HG02588 (cell line): ENCODE measurements around the gene CIZ1.

Source experiments
- ATAC-seq: cut with Tn5 transposase; IDR thresholded peaks from one replicate; pipeline ENCODE4 v1.9.1; 2021; ENCODE audit warnings: mild to moderate bottlenecking, moderate library complexity; ENCODE audit not compliant: unreplicated experiment

The CIZ1 gene

GRCh38 chr9:128127990-128128835, 63.2 kb downstream of the CIZ1 start:
- peak; percentile 57 for ATAC-seq

DNA sequence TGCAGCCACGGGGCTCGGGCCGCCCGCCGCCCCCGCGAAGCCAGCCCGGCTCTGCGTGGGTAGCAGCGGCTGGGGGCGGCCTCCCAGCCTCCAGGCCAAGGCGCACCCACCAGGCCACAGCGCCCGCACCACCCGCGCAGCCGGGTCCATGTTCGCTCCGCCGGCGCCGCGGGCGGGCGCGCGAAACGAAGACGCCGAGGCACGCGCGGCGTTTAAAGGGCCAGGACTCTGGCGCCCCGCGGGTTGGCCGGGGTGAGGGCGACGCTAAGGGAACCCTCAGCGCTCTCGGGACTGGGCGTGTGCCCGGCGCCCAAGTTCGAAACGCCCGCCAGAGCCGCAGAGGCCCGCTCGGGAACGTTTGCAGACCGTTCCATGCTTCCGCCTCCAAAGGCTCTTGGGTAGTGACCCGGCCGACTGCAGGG, 63.8 kb downstream of the CIZ1 start, which contains the start of gene PTGES2:
TSS of gene PTGES2 (minus strand) at position 162 of the 422 bp plus-strand sequence. CDS start at position 150, 12 bp downstream.
- ATAC-seq = peak; percentile 50

GRCh38 chr9:128125580-128126354, 65.6 kb downstream of the CIZ1 start:
- no peak for ATAC-seq

DNA sequence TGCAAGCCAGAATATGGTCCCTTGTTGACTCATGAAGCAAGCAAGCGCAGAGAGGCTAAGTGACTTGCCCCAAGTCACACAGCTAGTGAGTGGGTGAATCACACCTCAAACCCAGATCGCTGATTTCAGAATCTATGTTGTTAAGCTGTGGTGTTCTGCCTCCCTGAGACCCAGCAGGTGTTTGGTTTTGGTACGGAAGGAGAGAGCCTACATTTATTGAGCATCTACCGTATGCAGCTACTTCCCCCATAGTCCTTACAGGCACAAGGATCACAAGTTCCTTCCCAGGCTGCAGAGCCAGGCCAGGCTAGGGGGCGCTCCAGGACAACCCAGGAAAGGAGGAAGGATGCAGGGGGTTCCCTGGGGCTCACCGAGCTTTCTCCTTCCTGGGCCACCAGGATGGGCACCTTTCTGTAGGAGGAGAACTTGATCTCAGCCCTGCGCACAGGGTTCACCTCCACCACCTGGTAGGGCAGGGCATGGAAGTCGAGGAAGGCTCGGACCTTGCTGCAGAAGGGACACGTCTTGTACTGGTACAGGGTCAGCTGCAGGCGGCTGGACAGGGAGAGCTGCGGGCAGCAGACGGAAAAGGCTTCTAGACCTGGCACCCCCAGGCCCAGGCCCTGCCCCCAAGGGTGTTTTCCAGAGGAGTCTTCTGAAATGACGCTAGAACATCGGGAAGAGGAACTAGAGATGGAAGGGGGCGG, 66.3 kb downstream of the CIZ1 start:
- ATAC-seq = no peak

GRCh38 chr9:128124451-128124850, 66.9 kb downstream of the CIZ1 start:
- no peak for ATAC-seq

- ATAC-seq = no peak
Measured at GRCh38 chr9:128123451-128124080, 67.8 kb downstream of the CIZ1 start.

- no peak for ATAC-seq
Measured at GRCh38 chr9:128122809-128123175, 68.6 kb downstream of the CIZ1 start.

- ATAC-seq = no peak
Measured at GRCh38 chr9:128121924-128122808, 69.2 kb downstream of the CIZ1 start.

DNA sequence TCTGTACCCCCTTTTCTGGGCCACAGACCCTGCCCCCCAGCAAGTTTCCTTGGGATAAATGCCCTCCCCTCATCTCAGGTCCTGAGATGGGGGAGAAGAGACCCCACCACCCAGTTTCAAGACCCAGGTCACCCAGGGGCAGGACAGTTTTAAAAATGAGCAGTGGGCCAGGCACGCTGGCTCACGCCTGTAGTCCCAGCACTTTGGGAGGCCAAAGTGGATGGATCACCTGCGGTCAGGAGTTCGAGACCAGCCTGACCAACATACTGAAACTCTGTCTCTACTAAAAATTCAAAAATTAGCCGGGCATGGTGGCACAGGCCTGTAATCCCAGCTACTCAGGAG, 69.9 kb downstream of the CIZ1 start:
- ATAC-seq = no peak

GRCh38 chr9:128120741-128121465, 70.5 kb downstream of the CIZ1 start:
- ATAC-seq = no peak

GRCh38 chr9:128120061-128120740, 71.2 kb downstream of the CIZ1 start:
- no peak for ATAC-seq

GRCh38 chr9:128118971-128119665, 72.3 kb downstream of the CIZ1 start:
- no peak for ATAC-seq

- ATAC-seq = no peak
Measured at GRCh38 chr9:128118472-128118857, 72.9 kb downstream of the CIZ1 start.

DNA sequence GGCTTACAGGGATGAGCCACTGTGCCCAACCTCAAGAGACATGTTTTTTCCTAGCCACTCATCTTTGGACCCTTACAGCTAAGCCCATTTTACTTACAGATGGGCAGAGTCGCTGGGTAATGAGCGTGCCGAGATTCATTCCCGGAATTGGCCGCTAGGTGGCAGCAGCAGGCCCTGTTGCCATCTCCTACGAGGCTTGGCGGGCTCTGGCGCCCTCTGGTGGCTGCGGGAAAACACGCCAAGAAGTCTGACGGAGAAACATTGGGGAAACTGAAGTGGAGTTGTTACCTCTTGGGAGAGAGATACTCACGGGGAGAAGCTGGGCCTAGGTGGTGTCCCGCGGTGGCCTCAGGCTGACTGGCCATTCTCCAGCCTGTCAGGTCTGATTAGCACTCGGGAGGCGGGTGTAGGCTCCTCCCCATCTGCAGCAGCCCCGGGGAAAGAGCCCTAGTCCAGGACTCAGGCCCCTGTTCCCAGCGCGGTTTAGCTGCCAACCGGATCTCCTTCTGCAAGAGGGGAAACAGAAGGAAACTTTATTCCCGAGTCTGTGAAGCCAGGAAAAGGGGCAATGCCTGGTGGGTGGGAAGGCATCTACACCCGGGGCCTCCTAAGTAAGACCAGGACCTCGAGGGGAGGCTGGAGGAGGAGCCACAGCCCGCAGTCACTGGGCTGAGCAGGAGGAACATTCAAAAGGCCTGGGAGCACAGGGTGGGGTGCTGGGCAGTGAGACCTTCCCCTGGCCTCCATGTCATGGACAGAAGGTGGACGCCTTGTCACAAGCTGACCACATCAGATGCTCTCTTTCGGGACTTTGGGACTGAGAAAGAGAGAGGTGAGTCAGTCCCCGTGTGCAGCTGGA, 73.5 kb downstream of the CIZ1 start:
- ATAC-seq = no peak

DNA sequence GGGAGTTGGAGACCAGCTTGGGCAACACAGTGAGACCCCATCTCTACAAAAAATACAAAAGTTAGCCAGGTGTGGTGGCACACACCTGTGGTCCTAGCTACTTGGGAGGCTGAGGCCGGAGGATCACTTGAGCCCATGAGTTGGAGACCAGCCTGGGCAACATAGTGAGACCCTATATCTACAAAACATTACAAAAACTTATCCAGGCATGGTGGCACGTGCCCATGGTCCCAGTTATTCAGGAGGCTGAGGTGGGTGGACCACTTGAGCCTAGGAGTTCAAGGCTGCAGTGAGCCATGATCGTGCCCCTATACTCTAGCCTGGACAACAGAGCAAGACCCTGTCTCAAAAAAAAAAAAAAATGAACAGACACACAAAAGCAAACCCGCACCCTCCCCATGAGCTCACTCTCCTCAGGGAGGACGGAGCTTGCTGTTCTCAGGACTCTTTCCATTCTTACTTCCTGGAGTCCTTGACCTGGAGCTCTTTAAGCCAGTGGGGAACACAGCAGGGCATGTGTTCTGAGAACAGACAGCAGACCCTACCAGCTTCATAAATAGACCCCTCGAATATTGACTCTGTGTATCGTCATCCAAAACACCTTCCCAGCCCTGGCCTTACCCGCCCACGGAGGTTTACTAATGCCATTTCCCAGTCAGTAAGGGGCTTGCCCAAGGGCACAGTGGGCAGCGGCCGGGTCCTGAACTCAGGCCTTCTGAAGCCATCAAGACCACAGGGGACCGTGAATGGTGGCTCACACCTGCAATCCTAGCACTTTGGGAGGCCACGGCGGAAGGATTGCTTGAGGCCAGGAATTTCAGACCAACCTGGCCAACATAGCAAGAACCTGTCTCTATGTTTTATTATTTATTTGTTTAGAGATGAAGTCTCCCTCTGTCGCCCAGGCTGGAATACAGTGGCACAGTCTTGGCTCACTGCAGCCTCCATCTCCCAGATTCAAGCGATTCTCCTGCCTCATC, 75.0 kb downstream of the CIZ1 start:
- ATAC-seq = no peak
